Sigmoid colon (tissue), 4 donors: Measurements from ENCODE around the gene KLHL30.

Experiments
- CTCF ChIP-seq, 4 experiments: fragments of 450-650 bp in 3 of 4; fragments of 200-600 bp in 1 of 4; IDR thresholded peaks; one replicate each; pipeline ENCODE4 v1.5.1; 2016 to 2019; ENCODE audit warnings: antibody characterized with exemption in 4 of 4, mild to moderate bottlenecking in 3 of 4, moderate library complexity in 2 of 4
- EP300 ChIP-seq, 4 donors: sonication (generic); formaldehyde crosslinking; IDR thresholded peaks; one replicate each; pipeline ENCODE4 v1.6.1; 2017; ENCODE audit warnings: antibody characterized with exemption in 4 of 4
- POLR2A ChIP-seq, 2 donors: fragments of 450-650 bp; IDR thresholded peaks; one replicate each; pipeline ENCODE4 v1.6.1; 2016; ENCODE audit warnings: antibody characterized with exemption in 2 of 2, mild to moderate bottlenecking in 2 of 2, moderate library complexity in 2 of 2
- POLR2AphosphoS5 ChIP-seq, 4 donors: sonication (generic); formaldehyde crosslinking; IDR thresholded peaks; one replicate each; pipeline ENCODE4 v1.6.1; 2017; ENCODE audit warnings: antibody characterized with exemption in 4 of 4

- no peak for TF ChIP-seq CTCF (IDR thresholded peaks at IDR 0.05)
- TF ChIP-seq EP300 (IDR thresholded peaks at IDR 0.05): no peak
- TF ChIP-seq POLR2AphosphoS5 (IDR thresholded peaks at IDR 0.05): no peak
- no peak for TF ChIP-seq POLR2A (IDR thresholded peaks at IDR 0.05)
Measured at GRCh38 chr2:238165288-238165921, 26.9 kb downstream of the KLHL30 start.
